ENCODE measurements around the gene CLCF1.

The CLCF1 gene

GRCh38 chr11:67409261-67409666 is 35.9 kb upstream of the CLCF1 start:
- no peak overlapping the region for H3K4me3 ChIP-seq (IDR thresholded peaks at IDR 0.05; ENCODE audit: insufficient read depth, low read depth, low read length)
- H3K79me2 ChIP-seq (ENCODE audit: insufficient read depth, low read depth), result no peaks in the 10 kb centered on the region
- H3K36me3 ChIP-seq (ENCODE audit: insufficient read depth), result no peaks in the 10 kb centered on the region
- H3K4me2 ChIP-seq, result no peak overlapping the region
- no peak overlapping the region for H3K9ac ChIP-seq
- H3K27ac ChIP-seq, result no peak overlapping the region
- H3K4me1 ChIP-seq (ENCODE audit: low read depth, poor library complexity, severe bottlenecking), result no peaks in the 10 kb centered on the region
- no peaks in the 10 kb centered on the region for H4K20me1 ChIP-seq (ENCODE audit: insufficient read depth)
- H2AFZ ChIP-seq (ENCODE audit: low read depth), result no peak overlapping the region
- peaks cover 12% of the 10 kb centered on the region; the same call in 1 of the 2 replicates for H3K27me3 ChIP-seq (ENCODE audit: insufficient read depth, low read depth)
- no peak for TF ChIP-seq CTCF (conservative IDR thresholded peaks at IDR 0.05; ENCODE audit: low read depth, low read length)

- no peaks in the 10 kb centered on the region for H3K79me2 ChIP-seq (ENCODE audit: insufficient read depth, low read depth)
- no peaks in the 10 kb centered on the region for H3K4me1 ChIP-seq (ENCODE audit: low read depth, poor library complexity, severe bottlenecking)
- H3K4me3 ChIP-seq (IDR thresholded peaks at IDR 0.05; ENCODE audit: insufficient read depth, low read depth, low read length), result no peak overlapping the region
- TF ChIP-seq CTCF (conservative IDR thresholded peaks at IDR 0.05; ENCODE audit: low read depth, low read length), result no peak
- H3K27ac ChIP-seq, result no peak overlapping the region
- H3K4me2 ChIP-seq, result no peak overlapping the region
- H3K27me3 ChIP-seq (ENCODE audit: insufficient read depth, low read depth), result peaks cover 10% of the 10 kb centered on the region; the same call in 1 of the 2 replicates
- H3K9ac ChIP-seq, result no peak overlapping the region
- H2AFZ ChIP-seq (ENCODE audit: low read depth), result no peak overlapping the region
- H3K36me3 ChIP-seq (ENCODE audit: insufficient read depth), result no peaks in the 10 kb centered on the region
- H4K20me1 ChIP-seq (ENCODE audit: insufficient read depth), result no peaks in the 10 kb centered on the region
Observed at GRCh38 chr11:67408437-67409200, 35.2 kb upstream of the CLCF1 start.

- Histone ChIP-seq H3K27ac (no peak overlapping the region), H3K4me2 (no peak overlapping the region)
Observed at GRCh38 chr11:67407688-67408163, 34.3 kb upstream of the CLCF1 start.

GRCh38 chr11:67406969-67407687 is 33.7 kb upstream of the CLCF1 start:
- Histone ChIP-seq H2AFZ (ENCODE audit: low read depth) (no peak overlapping the region), H3K4me3 (IDR thresholded peaks at IDR 0.05; ENCODE audit: insufficient read depth, low read depth, low read length) (no peak overlapping the region), H3K36me3 (ENCODE audit: insufficient read depth) (no peaks in the 10 kb centered on the region), H3K27ac (no peak overlapping the region), H3K27me3 (ENCODE audit: insufficient read depth, low read depth) (peaks cover 5% of the 10 kb centered on the region; the same call in 1 of the 2 replicates), H3K4me1 (ENCODE audit: low read depth, poor library complexity, severe bottlenecking) (peaks cover 5% of the 10 kb centered on the region), H3K79me2 (ENCODE audit: insufficient read depth, low read depth) (no peaks in the 10 kb centered on the region), H3K9ac (no peak overlapping the region), H3K4me2 (no peak overlapping the region), H4K20me1 (ENCODE audit: insufficient read depth) (no peaks in the 10 kb centered on the region)
- no peak for TF ChIP-seq CTCF (conservative IDR thresholded peaks at IDR 0.05; ENCODE audit: low read depth, low read length)

More at GRCh38 chr11:67407688-67408163, 34.3 kb upstream of the CLCF1 start:
- peaks cover 8% of the 10 kb centered on the region; the same call in 1 of the 2 replicates for H3K27me3 ChIP-seq (ENCODE audit: insufficient read depth, low read depth)
- no peaks in the 10 kb centered on the region for H4K20me1 ChIP-seq (ENCODE audit: insufficient read depth)
- H3K36me3 ChIP-seq (ENCODE audit: insufficient read depth), result no peaks in the 10 kb centered on the region
- no peak for TF ChIP-seq CTCF (conservative IDR thresholded peaks at IDR 0.05; ENCODE audit: low read depth, low read length)
- no peak overlapping the region for H3K9ac ChIP-seq
- no peaks in the 10 kb centered on the region for H3K4me1 ChIP-seq (ENCODE audit: low read depth, poor library complexity, severe bottlenecking)
- H3K4me3 ChIP-seq (IDR thresholded peaks at IDR 0.05; ENCODE audit: insufficient read depth, low read depth, low read length), result no peak overlapping the region
- H3K79me2 ChIP-seq (ENCODE audit: insufficient read depth, low read depth), result no peaks in the 10 kb centered on the region
- no peak overlapping the region for H2AFZ ChIP-seq (ENCODE audit: low read depth)
